Breast epithelium (tissue), 4 donors: ENCODE results near the gene SLC27A2. TPM values are rescaled to one million over a fixed set of nuclear protein-coding genes. Genes with fewer than 3 reads are reported as not detected.

ENCODE experiments used
- DNase-seq, 2 donors: peaks; one replicate each; pipeline ENCODE4 v3.0.0-alpha.2; 2019; ENCODE audit warnings: low spot score in 2 of 2
- H3K27ac ChIP-seq, 2 donors: fragments of 200-600 bp; sonication (generic) in 1 of 2; one replicate each; pipeline ENCODE4 v1.5.1; 2016 to 2019; ENCODE audit warnings: mild to moderate bottlenecking in 1 of 2
- H3K27me3 ChIP-seq, 2 donors: fragments of 200-600 bp; sonication (generic) in 1 of 2; one replicate each; pipeline versions ENCODE4 v1.5.1 to v1.6.0; 2017 to 2019; ENCODE audit warnings: control low read depth in 1 of 2, mild to moderate bottlenecking in 1 of 2
- H3K36me3 ChIP-seq: fragments of 200-600 bp; one replicate; pipeline ENCODE4 v1.5.1; 2019
- H3K4me1 ChIP-seq, 2 donors: fragments of 200-600 bp; sonication (generic); one replicate each; pipeline ENCODE4 v1.5.1; 2016 to 2019; ENCODE audit warnings: control low read depth in 1 of 2
- H3K4me3 ChIP-seq, 3 donors: fragments of 200-600 bp; sonication (generic); 1 replicate in 2 of 3; 2 replicates in 1 of 3; pipeline ENCODE4 v1.5.1; 2016 to 2019; ENCODE audit warnings: mild to moderate bottlenecking in 3 of 3, moderate library complexity in 2 of 3
- H3K9me3 ChIP-seq, 2 donors: fragments of 200-600 bp; sonication (generic) in 1 of 2; one replicate each; pipeline ENCODE4 v1.5.1; 2016 to 2019; ENCODE audit warnings: control low read depth in 1 of 2
- CTCF ChIP-seq, 3 donors: fragments of 450-650 bp; IDR thresholded peaks; one replicate each; pipeline ENCODE4 v1.5.1; 2016 to 2017; ENCODE audit warnings: antibody characterized with exemption in 3 of 3, mild to moderate bottlenecking in 3 of 3, moderate library complexity in 3 of 3
- POLR2A ChIP-seq: fragments of 450-650 bp; IDR thresholded peaks from one replicate; pipeline ENCODE4 v1.6.1; 2016; ENCODE audit warnings: antibody characterized with exemption, mild to moderate bottlenecking, moderate library complexity
- POLR2AphosphoS5 ChIP-seq, 3 donors: sonication (generic); formaldehyde crosslinking; IDR thresholded peaks; one replicate each; pipeline ENCODE4 v1.6.1; 2017; ENCODE audit warnings: antibody characterized with exemption in 3 of 3
- intact Hi-C: fragments of 100-400 bp; cut with DNase I; formaldehyde crosslinking; loops from one replicate; pipeline ENCODE4 v1.15.1; 2023; ENCODE audit warnings: low total_unique reads
- total RNA-seq, 3 donors: library from RNA; depleted of rRNA; stranded (reverse); fragments of >200 nt; gene quantifications; one replicate each; pipeline ENCODE4 v1.1.0, GENCODE V29; 2016

SLC27A2 gene
- total RNA-seq, 3 donors from 2014 or later = 0.96 to 5.6 (median 3.5) TPM

- Histone ChIP-seq H3K36me3 (no peaks in the 10 kb centered on the region), H3K4me3 (peak overlapping the region in 1 of 3 donors; percentile 13), H3K4me1 (no peaks in the 10 kb centered on the region), H3K27ac (no peak overlapping the region), H3K27me3 (peaks cover 0 to 15% of the 10 kb centered on the region in 2 donors), H3K9me3 (no peaks in the 10 kb centered on the region)
- DNase-seq = no peak
- no peak for TF ChIP-seq POLR2A
- TF ChIP-seq POLR2AphosphoS5 (IDR thresholded peaks at IDR 0.05) = no peak
- TF ChIP-seq CTCF (IDR thresholded peaks at IDR 0.05) = no peak
- intact Hi-C loops = no loop called here
Measured at GRCh38 chr15:50180582-50180981, 1.4 kb upstream of the SLC27A2 start.

- no peak for DNase-seq
- H3K27ac ChIP-seq = no peak overlapping the region
- intact Hi-C loops = no loop called here
- peaks cover 0 to 15% of the 10 kb centered on the region in 2 donors for H3K27me3 ChIP-seq
- no peak for TF ChIP-seq POLR2A
- no peak for TF ChIP-seq CTCF (IDR thresholded peaks at IDR 0.05)
- no peak for TF ChIP-seq POLR2AphosphoS5 (IDR thresholded peaks at IDR 0.05)
- H3K4me1 ChIP-seq = no peaks in the 10 kb centered on the region
- H3K4me3 ChIP-seq = peak overlapping the region; percentile 46 to 83 (median 61)
- H3K9me3 ChIP-seq = no peaks in the 10 kb centered on the region
- H3K36me3 ChIP-seq = no peaks in the 10 kb centered on the region
Measured at GRCh38 chr15:50181201-50181968, 611 bp upstream of the SLC27A2 start.

DNA sequence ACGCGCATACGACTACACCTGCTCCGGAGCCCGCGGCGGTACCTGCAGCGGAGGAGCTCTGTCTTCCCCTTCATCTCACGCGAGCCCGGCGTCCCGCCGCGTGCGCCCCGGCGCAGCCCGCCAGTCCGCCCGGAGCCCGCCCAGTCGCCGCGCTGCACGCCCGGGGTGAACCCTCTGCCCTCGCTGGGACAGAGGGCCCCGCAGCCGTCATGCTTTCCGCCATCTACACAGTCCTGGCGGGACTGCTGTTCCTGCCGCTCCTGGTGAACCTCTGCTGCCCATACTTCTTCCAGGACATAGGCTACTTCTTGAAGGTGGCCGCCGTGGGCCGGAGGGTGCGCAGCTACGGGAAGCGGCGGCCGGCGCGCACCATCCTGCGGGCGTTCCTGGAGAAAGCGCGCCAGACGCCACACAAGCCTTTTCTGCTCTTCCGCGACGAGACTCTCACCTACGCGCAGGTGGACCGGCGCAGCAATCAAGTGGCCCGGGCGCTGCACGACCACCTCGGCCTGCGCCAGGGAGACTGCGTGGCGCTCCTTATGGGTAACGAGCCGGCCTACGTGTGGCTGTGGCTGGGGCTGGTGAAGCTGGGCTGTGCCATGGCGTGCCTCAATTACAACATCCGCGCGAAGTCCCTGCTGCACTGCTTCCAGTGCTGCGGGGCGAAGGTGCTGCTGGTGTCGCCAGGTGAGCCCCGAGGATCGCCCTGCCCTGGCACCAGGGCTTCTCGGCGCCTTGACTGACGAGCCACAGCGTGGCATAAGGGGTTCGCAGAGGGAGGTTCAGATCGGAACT is 420 bp downstream of the SLC27A2 start:
- TF ChIP-seq POLR2AphosphoS5 (IDR thresholded peaks at IDR 0.05) (no peak), POLR2A (no peak), CTCF (IDR thresholded peaks at IDR 0.05) (no peak)
- H3K4me3 ChIP-seq = peak overlapping the region; percentile 46 to 83 (median 61)
- intact Hi-C loops = no loop called here
- H3K9me3 ChIP-seq = no peaks in the 10 kb centered on the region
- H3K27ac ChIP-seq = no peak overlapping the region
- H3K36me3 ChIP-seq = no peaks in the 10 kb centered on the region
- H3K4me1 ChIP-seq = no peaks in the 10 kb centered on the region
- DNase-seq = no peak
- H3K27me3 ChIP-seq = peaks cover 0 to 15% of the 10 kb centered on the region in 2 donors

DNA sequence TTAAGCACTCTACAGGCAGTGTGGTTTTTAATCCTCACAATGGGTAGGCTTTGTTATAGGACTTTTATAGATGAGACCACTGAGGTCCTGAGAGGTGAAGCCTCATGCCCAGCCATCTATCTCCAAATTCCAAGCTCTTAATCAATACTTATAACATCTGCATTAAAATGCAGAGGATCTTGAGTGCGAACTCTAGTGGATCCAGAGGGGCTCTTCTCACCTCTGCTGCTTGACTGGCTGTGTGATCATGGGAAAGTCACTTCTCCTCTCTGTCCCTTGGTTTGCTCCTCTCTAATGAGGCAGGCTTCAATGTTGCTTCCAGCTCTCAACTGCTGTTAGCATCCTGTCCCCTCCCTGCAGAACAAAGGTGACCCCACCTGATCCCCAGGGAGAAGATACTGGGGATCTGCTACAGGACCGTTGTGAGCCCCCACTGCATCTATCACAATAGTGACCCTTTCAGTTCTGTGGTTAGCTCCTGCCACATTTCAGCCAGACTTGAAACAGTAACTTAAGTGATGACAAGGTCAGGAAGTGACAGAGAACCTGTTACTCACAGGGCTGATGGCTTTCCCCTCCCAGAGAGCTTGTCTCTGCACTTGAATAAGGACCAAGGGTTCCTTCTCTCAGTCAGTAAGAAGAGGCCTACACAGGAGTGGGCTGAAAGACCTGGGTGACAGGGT is 1.3 kb downstream of the SLC27A2 start:
- Histone ChIP-seq H3K27ac (no peak overlapping the region), H3K36me3 (no peaks in the 10 kb centered on the region), H3K9me3 (no peaks in the 10 kb centered on the region), H3K27me3 (peaks cover 0 to 15% of the 10 kb centered on the region in 2 donors), H3K4me1 (no peaks in the 10 kb centered on the region), H3K4me3 (peak overlapping the region in 2 of 3 donors; percentile 46 to 83)
- TF ChIP-seq POLR2A (no peak), CTCF (IDR thresholded peaks at IDR 0.05) (no peak), POLR2AphosphoS5 (IDR thresholded peaks at IDR 0.05) (no peak)
- intact Hi-C loops = no loop called here
- DNase-seq = no peak
